ENCODE results near the gene SHROOM1. TPM values are rescaled to one million over a fixed set of nuclear protein-coding genes. Genes with fewer than 3 reads are reported as not detected.
A peak's percentile ranks its signal among the peaks of the same experiment; 100 is the strongest.

SHROOM1 gene
- total and polyA plus RNA-seq, 8 donors = 8.1 to 20.6 (median 10.0) TPM

DNA sequence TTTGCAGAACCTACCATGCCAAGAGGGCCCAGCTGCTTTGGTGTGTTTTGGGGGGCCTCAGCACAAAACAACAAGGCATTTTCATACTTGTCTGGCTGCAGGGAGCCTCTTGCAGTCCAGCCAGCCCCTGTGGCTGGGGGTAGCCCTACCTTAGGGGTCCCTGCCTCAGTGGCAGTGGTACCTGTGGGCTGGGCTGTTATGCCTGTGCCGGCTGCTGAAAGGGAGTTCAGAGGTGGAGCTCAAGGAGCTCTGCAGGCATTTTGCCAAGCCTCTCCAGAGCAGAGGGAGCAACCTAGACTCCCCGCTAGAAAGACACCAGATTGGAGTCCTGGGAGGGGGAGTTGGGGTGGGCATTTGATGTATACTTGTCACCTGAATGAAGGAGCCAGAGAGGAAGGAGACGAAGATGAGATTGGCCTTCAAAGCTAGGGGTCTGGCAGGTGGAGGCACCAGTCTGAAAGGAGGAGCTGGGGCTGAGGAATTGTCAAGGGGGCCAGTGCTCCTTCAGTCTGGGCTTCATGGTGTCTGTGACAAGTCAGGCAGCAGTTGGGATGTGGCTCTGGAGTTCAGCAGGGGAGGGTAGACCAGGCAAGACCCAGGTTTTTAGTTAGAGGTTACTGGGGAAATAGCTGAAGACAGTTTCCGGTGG lies 1.5 kb downstream of the SHROOM1 start:
- Histone ChIP-seq H3K9me3 (no peaks in the 10 kb centered on the region), H3K27me3 (peaks cover 0 to 76% of the 10 kb centered on the region in 2 donors), H3K27ac (no peak overlapping the region), H3K4me3 (peak overlapping the region in 1 of 2 donors; percentile 74), H3K36me3 (peaks cover 0 to 14% of the 10 kb centered on the region in 2 donors), H3K4me1 (peaks cover 6 to 32% of the 10 kb centered on the region in 2 donors)
- no peak for ATAC-seq
- TF ChIP-seq, protein P1, sequence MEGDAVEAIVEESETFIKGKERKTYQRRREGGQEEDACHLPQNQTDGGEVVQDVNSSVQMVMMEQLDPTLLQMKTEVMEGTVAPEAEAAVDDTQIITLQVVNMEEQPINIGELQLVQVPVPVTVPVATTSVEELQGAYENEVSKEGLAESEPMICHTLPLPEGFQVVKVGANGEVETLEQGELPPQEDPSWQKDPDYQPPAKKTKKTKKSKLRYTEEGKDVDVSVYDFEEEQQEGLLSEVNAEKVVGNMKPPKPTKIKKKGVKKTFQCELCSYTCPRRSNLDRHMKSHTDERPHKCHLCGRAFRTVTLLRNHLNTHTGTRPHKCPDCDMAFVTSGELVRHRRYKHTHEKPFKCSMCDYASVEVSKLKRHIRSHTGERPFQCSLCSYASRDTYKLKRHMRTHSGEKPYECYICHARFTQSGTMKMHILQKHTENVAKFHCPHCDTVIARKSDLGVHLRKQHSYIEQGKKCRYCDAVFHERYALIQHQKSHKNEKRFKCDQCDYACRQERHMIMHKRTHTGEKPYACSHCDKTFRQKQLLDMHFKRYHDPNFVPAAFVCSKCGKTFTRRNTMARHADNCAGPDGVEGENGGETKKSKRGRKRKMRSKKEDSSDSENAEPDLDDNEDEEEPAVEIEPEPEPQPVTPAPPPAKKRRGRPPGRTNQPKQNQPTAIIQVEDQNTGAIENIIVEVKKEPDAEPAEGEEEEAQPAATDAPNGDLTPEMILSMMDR (IDR thresholded peaks at IDR 0.05) = no peak
- intact Hi-C loops (cut with DNase I) = no loop called here
- DNase-seq = no peak

DNA sequence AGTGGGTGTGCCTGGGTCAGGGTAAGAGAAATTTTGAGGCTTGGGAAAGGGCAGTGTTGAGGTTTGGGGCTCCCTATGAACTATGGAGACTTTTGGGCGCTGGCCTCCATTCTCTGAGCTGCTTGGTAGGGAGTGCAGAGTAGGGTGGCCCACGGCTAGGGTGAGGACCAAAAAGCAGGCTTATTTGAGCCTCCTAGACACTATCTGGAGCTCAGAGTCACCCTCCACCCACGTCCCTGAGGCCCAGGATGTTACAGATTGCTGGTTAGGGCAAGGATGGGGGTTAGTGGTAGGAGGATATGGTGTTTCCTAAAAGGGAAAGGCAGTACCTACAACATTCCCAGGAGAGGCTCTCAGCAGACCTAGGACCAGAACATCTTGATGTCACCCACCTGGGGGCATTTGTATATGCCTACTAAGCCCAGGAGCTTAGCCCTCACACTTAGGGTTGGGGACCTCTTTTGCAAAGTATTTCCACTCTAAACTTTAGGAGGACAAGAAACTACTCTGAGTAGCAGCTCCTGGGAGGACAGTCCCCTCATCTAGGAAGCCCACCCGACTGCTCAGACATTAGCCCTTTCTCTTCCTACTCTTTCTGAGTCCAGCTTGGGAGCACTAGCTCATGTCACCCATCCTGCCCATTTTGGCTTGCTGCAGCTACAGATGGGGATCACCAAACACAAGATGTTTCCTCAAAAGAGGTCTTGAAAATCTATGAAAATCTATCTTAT lies 2.3 kb downstream of the SHROOM1 start:
- Histone ChIP-seq H3K9me3 (no peaks in the 10 kb centered on the region), H3K27ac (no peak overlapping the region), H3K36me3 (peaks cover 0 to 22% of the 10 kb centered on the region in 2 donors), H3K27me3 (peaks cover 0 to 85% of the 10 kb centered on the region in 2 donors), H3K4me3 (no peak overlapping the region), H3K4me1 (peaks cover 8 to 38% of the 10 kb centered on the region in 2 donors)
- ATAC-seq (no peak), DNase-seq (no peak)
- intact Hi-C loops (cut with DNase I) = no loop called here
- TF ChIP-seq, protein P1 (IDR thresholded peaks at IDR 0.05) = no peak

DNA sequence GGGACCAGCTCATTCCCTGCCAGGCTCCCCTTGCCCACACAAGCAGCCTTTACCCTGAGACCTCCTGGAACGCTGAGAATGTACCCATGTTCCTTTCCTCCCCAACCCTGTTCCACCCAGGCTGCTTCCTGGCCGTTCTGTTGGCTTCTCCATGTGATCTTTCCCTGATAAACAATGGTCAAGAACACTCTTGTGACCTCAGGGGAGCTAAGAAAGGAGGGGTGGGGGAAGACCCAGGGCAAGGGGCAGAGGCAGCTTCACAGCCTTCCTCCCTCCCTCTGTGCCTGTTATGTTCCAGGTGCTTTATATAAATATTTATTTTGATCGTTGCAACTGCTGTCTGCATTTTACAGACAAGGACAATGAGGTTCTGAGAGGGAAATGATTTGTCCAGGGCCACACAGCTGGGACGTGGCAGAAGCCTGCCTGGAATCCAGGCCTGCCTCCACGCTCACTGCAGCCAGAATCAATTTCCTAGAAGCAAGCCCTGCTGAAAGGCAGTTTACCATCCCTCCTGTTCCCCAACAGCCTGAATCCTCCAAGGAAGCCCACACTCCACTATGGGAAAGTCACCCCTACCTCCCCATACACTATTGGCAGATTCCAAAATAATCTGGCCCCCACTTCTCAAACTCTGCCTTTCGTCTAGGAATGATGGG lies 3.9 kb downstream of the SHROOM1 start:
- no peak overlapping the region for H3K4me3 ChIP-seq
- DNase-seq = no peak
- no peak for ATAC-seq
- intact Hi-C loops (cut with DNase I) = no loop called here
- H3K36me3 ChIP-seq = peaks cover 0 to 24% of the 10 kb centered on the region in 2 donors
- peaks cover 10 to 42% of the 10 kb centered on the region in 2 donors for H3K4me1 ChIP-seq
- no peaks in the 10 kb centered on the region for H3K9me3 ChIP-seq
- TF ChIP-seq, protein P1 (IDR thresholded peaks at IDR 0.05) = no peak
- H3K27ac ChIP-seq = peak overlapping the region; percentile 13 to 20
- H3K27me3 ChIP-seq = peaks cover 0 to 96% of the 10 kb centered on the region in 2 donors

DNA sequence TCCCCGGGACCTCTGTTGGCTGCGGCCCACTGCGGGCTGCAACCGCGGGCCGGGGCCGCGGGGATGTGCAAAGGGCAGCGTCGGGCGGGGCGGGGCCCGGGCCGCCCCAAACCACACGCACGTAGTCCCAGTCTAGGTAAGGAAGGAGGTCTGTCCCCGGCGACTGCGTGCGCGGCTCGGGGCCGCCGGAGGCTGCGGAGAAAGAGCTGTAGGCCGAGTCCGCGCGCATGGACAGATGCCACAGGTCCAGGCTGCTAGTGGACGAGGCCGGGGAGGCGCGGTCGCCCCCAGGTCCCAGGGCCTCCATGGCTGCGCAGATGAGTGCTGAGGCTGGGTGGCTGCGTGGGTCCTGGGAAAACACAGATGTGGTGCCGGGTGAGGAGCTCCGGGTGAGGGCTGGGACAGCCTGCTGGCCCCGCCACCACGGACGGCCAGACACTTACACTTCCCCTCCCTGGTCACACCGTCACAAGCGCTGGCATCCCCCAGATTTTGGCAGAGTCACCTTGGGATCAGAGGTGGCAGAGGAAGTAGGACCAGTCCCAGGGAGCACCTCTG lies 4.5 kb downstream of the SHROOM1 start:
- no peak for ATAC-seq
- H3K9me3 ChIP-seq = no peaks in the 10 kb centered on the region
- no peak for DNase-seq
- H3K4me3 ChIP-seq = no peak overlapping the region
- H3K4me1 ChIP-seq = peaks cover 7 to 38% of the 10 kb centered on the region in 2 donors
- peak overlapping the region; percentile 13 to 20 for H3K27ac ChIP-seq
- peaks cover 0 to 24% of the 10 kb centered on the region in 2 donors for H3K36me3 ChIP-seq
- peaks cover 0 to 89% of the 10 kb centered on the region in 2 donors for H3K27me3 ChIP-seq
- intact Hi-C loops (cut with DNase I) = no loop called here
- TF ChIP-seq, protein P1 (IDR thresholded peaks at IDR 0.05) = no peak

All from left lung (tissue), 10 donors.